Liver (tissue), 9 donors: ENCODE data around the gene CDC42SE2. TPM values are rescaled to one million over a fixed set of nuclear protein-coding genes. Genes with fewer than 3 reads are reported as not detected.

Experiments used
- DNase-seq: peaks from one replicate; pipeline ENCODE4 v3.0.0-alpha.2; 2017; ENCODE audit warnings: low spot score
- H3K27ac ChIP-seq, 2 donors: one replicate each; pipeline ENCODE4 v1.7.0; 2013; ENCODE audit warnings: inconsistent platforms in 2 of 2, low read length in 2 of 2, control low read depth in 1 of 2, low read depth in 1 of 2, mild to moderate bottlenecking in 1 of 2
- H3K27me3 ChIP-seq, 4 donors: one replicate each; pipeline versions ENCODE4 v1.6.1 to v1.7.0; 2013; ENCODE audit warnings: low read length in 3 of 4, inconsistent platforms in 1 of 4, mild to moderate bottlenecking in 1 of 4, moderate library complexity in 1 of 4; ENCODE audit not compliant: control insufficient read depth in 4 of 4, insufficient read depth in 4 of 4
- H3K36me3 ChIP-seq, 4 donors: one replicate each; pipeline versions ENCODE4 v1.6.1 to v1.7.0; 2013; ENCODE audit warnings: low read length in 3 of 4, mild to moderate bottlenecking in 3 of 4, low read depth in 1 of 4, moderate library complexity in 1 of 4; ENCODE audit not compliant: control insufficient read depth in 4 of 4, insufficient read depth in 3 of 4
- H3K4me1 ChIP-seq, 4 donors: one replicate each; pipeline versions ENCODE4 v1.6.1 to v1.7.0; 2013; ENCODE audit warnings: low read length in 3 of 4, mild to moderate bottlenecking in 3 of 4, moderate library complexity in 1 of 4; ENCODE audit not compliant: control insufficient read depth in 4 of 4, insufficient read depth in 4 of 4
- H3K4me3 ChIP-seq, 3 donors: one replicate each; pipeline versions ENCODE4 v1.6.1 to v1.7.0; 2013; ENCODE audit warnings: low read length in 3 of 3, control low read depth in 1 of 3, low read depth in 1 of 3, mild to moderate bottlenecking in 1 of 3
- H3K9ac ChIP-seq, 2 donors: one replicate each; pipeline ENCODE4 v1.7.0; 2013; ENCODE audit warnings: low read length in 2 of 2, mild to moderate bottlenecking in 2 of 2, moderate library complexity in 2 of 2, control low read depth in 1 of 2, low read depth in 1 of 2
- H3K9me3 ChIP-seq, 4 donors: one replicate each; pipeline versions ENCODE4 v1.6.1 to v1.7.0; 2013; ENCODE audit warnings: low read length in 3 of 4; ENCODE audit not compliant: control insufficient read depth in 4 of 4
- EGR1 ChIP-seq, 2 donors: IDR thresholded peaks; 2 replicates each; pipeline ENCODE4 v1.6.1; 2016 to 2018; ENCODE audit warnings: antibody characterized with exemption in 2 of 2, low read depth in 2 of 2
- FOXA1 ChIP-seq: IDR thresholded peaks from 2 replicates; pipeline ENCODE4 v1.6.1; 2016; ENCODE audit warnings: antibody characterized with exemption
- FOXA2 ChIP-seq: IDR thresholded peaks from 2 replicates; pipeline ENCODE4 v1.6.1; 2016; ENCODE audit warnings: antibody characterized with exemption
- GABPA ChIP-seq, 2 donors: IDR thresholded peaks in 1 of 2; conservative IDR thresholded peaks in 1 of 2; 2 replicates each; pipeline ENCODE4 v1.6.1; 2016; ENCODE audit warnings: antibody characterized with exemption in 2 of 2, mild to moderate bottlenecking in 1 of 2, moderate library complexity in 1 of 2
- HNF4A ChIP-seq, 2 donors: conservative IDR thresholded peaks; 2 replicates each; pipeline ENCODE4 v1.6.1; 2016; ENCODE audit warnings: antibody characterized with exemption in 2 of 2, mild to moderate bottlenecking in 2 of 2
- HNF4G ChIP-seq: IDR thresholded peaks from 2 replicates; pipeline ENCODE4 v1.6.1; 2016; ENCODE audit warnings: antibody characterized with exemption
- JUND ChIP-seq, 2 donors: IDR thresholded peaks; 2 replicates each; pipeline ENCODE4 v1.6.1; 2016; ENCODE audit warnings: antibody characterized with exemption in 2 of 2
- NR2F2 ChIP-seq: IDR thresholded peaks from 2 replicates; pipeline ENCODE4 v1.6.1; 2016; ENCODE audit warnings: antibody characterized with exemption
- RAD21 ChIP-seq, 2 donors: IDR thresholded peaks; 2 replicates each; pipeline ENCODE4 v1.6.1; 2016; ENCODE audit warnings: antibody characterized with exemption in 2 of 2, mild to moderate bottlenecking in 2 of 2
- RXRA ChIP-seq, 2 donors: IDR thresholded peaks; 2 replicates each; pipeline ENCODE4 v1.6.1; 2017 to 2018; ENCODE audit warnings: antibody characterized with exemption in 2 of 2, mild to moderate bottlenecking in 1 of 2
- SP1 ChIP-seq: IDR thresholded peaks from 2 replicates; pipeline ENCODE4 v1.6.1; 2018; ENCODE audit warnings: antibody characterized with exemption, mild to moderate bottlenecking
- TAF1 ChIP-seq: conservative IDR thresholded peaks from 2 replicates; pipeline ENCODE4 v1.6.1; 2016; ENCODE audit warnings: antibody characterized with exemption, mild to moderate bottlenecking
- YY1 ChIP-seq: IDR thresholded peaks from 2 replicates; pipeline ENCODE4 v1.6.1; 2016; ENCODE audit warnings: antibody characterized with exemption, mild to moderate bottlenecking
- WGBS: extraction: QIAGEN DNeasy Blood & Tissue Kit; methylation state at CpG from one replicate; pipeline ENCODE4 v1.1.7; 2013; 5-methylcytosine and 5-hydroxymethylcytosine counted together
- polyA plus RNA-seq, 2 donors: library from polyadenylated mRNA; stranded (reverse) in 1 of 2; unstranded in 1 of 2; fragments of 200-250 nt in 1 of 2; fragments of >200 nt in 1 of 2; fragmentation: Nextera tagmentation in 1 of 2; extraction: Ambion mirVana in 1 of 2; gene quantifications; one replicate each; pipeline versions ENCODE4 v1.2.1 to v1.2.3, GENCODE V29; 2013 to 2015
- total RNA-seq, 2 donors: library from RNA; depleted of rRNA; stranded (reverse); fragments of >200 nt; gene quantifications; one replicate each; pipeline ENCODE4 v1.2.3, GENCODE V29; 2014
- TF ChIP-seq, protein P1 (sequence below): IDR thresholded peaks from 2 replicates; pipeline ENCODE4 v1.6.1; 2016; ENCODE audit warnings: antibody characterized with exemption
- TF ChIP-seq, protein P2 (sequence below): IDR thresholded peaks from 2 replicates; pipeline ENCODE4 v1.6.1; 2016; ENCODE audit warnings: antibody characterized with exemption
- TF ChIP-seq, protein P3 (sequence below): IDR thresholded peaks from 2 replicates; pipeline ENCODE4 v1.6.1; 2016; ENCODE audit warnings: antibody characterized with exemption
- TF ChIP-seq, protein P4 (sequence below): fragments of 150-350 bp; IDR thresholded peaks from 2 replicates; pipeline ENCODE4 v1.5.1; 2017; ENCODE audit warnings: improper control_type of control experiment, low read depth, low read length; ENCODE audit not compliant: missing input control
- TF ChIP-seq, protein P5 (sequence below): IDR thresholded peaks from 2 replicates; pipeline ENCODE4 v1.6.1; 2016; ENCODE audit warnings: antibody characterized with exemption, mild to moderate bottlenecking
- donor health status: healthy.
- donor health status: healthy.
- donor health status: healthy.
- donor health status: healthy.
- donor health status: healthy.

The CDC42SE2 gene
- total and polyA plus RNA-seq, 4 donors = 7.8 to 31.7 (median 17.0) TPM

DNA sequence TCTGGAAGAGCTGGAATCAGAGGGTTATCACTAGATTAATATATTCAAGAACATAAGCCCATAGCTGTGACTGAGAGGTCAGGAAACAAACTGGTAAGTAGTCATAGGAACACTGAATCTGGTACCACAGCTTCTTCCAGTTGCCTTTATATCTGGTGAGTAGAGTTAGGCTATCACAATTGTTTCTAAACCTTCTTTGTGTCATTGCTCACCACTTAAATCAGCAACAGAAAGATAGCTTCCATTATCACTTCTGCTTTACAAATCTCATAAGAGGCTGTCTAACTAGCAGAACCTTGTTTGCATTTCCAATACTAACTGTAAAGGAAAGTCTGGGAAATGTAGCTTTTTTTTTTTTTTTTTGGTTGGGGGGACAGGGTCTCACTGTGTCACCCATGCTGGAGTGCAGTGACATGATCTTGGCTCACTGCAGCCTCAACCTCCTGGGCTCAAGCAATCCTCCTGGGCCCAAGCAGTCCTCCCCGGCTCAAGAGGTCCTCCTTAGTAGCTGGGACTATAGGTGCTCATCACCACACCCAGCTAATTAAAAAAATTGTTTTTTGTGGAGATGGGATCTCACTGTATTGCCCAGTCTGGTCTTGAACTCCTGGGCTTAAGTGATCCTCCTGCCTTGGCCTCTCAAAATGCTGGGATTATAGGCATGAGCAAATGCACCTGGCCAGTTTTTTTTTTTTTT lies 22.0 kb downstream of the CDC42SE2 start:
- no peak for DNase-seq
- no peaks in the 10 kb centered on the region for H3K36me3 ChIP-seq
- peaks cover 3 to 18% (median 6%) of the 10 kb centered on the region in 4 donors for H3K4me1 ChIP-seq
- no peaks in the 10 kb centered on the region for H3K9me3 ChIP-seq
- H3K27ac ChIP-seq = no peak overlapping the region
- WGBS = 90% methylated on average over 1 of the region's 1 CpG
- H3K4me3 ChIP-seq = no peak overlapping the region
- no peak overlapping the region for H3K9ac ChIP-seq
- TF ChIP-seq RAD21 (IDR thresholded peaks at IDR 0.05) (no peak), JUND (IDR thresholded peaks at IDR 0.05) (no peak), FOXA2 (no peak), FOXA1 (no peak), GABPA (IDR thresholded peaks at IDR 0.05 in 1 of 2, conservative IDR thresholded peaks at IDR 0.05 in 1 of 2) (no peak), YY1 (no peak), HNF4A (conservative IDR thresholded peaks at IDR 0.05) (no peak), EGR1 (IDR thresholded peaks at IDR 0.05; ENCODE audit: low read depth in 2 of 2) (no peak), NR2F2 (no peak), RXRA (IDR thresholded peaks at IDR 0.05) (no peak), TAF1 (no peak), SP1 (no peak), HNF4G (no peak)
- TF ChIP-seq, protein P1, sequence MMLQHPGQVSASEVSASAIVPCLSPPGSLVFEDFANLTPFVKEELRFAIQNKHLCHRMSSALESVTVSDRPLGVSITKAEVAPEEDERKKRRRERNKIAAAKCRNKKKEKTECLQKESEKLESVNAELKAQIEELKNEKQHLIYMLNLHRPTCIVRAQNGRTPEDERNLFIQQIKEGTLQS = no peak
- TF ChIP-seq, protein P2, sequence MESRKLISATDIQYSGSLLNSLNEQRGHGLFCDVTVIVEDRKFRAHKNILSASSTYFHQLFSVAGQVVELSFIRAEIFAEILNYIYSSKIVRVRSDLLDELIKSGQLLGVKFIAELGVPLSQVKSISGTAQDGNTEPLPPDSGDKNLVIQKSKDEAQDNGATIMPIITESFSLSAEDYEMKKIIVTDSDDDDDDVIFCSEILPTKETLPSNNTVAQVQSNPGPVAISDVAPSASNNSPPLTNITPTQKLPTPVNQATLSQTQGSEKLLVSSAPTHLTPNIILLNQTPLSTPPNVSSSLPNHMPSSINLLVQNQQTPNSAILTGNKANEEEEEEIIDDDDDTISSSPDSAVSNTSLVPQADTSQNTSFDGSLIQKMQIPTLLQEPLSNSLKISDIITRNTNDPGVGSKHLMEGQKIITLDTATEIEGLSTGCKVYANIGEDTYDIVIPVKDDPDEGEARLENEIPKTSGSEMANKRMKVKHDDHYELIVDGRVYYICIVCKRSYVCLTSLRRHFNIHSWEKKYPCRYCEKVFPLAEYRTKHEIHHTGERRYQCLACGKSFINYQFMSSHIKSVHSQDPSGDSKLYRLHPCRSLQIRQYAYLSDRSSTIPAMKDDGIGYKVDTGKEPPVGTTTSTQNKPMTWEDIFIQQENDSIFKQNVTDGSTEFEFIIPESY = no peak
- TF ChIP-seq, protein P3, sequence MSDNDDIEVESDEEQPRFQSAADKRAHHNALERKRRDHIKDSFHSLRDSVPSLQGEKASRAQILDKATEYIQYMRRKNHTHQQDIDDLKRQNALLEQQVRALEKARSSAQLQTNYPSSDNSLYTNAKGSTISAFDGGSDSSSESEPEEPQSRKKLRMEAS = no peak
- TF ChIP-seq, protein P4, sequence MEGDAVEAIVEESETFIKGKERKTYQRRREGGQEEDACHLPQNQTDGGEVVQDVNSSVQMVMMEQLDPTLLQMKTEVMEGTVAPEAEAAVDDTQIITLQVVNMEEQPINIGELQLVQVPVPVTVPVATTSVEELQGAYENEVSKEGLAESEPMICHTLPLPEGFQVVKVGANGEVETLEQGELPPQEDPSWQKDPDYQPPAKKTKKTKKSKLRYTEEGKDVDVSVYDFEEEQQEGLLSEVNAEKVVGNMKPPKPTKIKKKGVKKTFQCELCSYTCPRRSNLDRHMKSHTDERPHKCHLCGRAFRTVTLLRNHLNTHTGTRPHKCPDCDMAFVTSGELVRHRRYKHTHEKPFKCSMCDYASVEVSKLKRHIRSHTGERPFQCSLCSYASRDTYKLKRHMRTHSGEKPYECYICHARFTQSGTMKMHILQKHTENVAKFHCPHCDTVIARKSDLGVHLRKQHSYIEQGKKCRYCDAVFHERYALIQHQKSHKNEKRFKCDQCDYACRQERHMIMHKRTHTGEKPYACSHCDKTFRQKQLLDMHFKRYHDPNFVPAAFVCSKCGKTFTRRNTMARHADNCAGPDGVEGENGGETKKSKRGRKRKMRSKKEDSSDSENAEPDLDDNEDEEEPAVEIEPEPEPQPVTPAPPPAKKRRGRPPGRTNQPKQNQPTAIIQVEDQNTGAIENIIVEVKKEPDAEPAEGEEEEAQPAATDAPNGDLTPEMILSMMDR = no peak
- TF ChIP-seq, protein P5, sequence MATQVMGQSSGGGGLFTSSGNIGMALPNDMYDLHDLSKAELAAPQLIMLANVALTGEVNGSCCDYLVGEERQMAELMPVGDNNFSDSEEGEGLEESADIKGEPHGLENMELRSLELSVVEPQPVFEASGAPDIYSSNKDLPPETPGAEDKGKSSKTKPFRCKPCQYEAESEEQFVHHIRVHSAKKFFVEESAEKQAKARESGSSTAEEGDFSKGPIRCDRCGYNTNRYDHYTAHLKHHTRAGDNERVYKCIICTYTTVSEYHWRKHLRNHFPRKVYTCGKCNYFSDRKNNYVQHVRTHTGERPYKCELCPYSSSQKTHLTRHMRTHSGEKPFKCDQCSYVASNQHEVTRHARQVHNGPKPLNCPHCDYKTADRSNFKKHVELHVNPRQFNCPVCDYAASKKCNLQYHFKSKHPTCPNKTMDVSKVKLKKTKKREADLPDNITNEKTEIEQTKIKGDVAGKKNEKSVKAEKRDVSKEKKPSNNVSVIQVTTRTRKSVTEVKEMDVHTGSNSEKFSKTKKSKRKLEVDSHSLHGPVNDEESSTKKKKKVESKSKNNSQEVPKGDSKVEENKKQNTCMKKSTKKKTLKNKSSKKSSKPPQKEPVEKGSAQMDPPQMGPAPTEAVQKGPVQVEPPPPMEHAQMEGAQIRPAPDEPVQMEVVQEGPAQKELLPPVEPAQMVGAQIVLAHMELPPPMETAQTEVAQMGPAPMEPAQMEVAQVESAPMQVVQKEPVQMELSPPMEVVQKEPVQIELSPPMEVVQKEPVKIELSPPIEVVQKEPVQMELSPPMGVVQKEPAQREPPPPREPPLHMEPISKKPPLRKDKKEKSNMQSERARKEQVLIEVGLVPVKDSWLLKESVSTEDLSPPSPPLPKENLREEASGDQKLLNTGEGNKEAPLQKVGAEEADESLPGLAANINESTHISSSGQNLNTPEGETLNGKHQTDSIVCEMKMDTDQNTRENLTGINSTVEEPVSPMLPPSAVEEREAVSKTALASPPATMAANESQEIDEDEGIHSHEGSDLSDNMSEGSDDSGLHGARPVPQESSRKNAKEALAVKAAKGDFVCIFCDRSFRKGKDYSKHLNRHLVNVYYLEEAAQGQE = no peak
- no peaks in the 10 kb centered on the region for H3K27me3 ChIP-seq
